ENCODE data around the gene RSKR.

GRCh38 chr17:28615260-28615940, 1.4 kb upstream of the RSKR start:
- TF ChIP-seq CTCF (conservative IDR thresholded peaks at IDR 0.05; ENCODE audit: low read depth in 2 of 2) (no peak), EZH2 (IDR thresholded peaks at IDR 0.05; ENCODE audit: low read depth, unreplicated experiment) (no peak), ETS1 (IDR thresholded peaks at IDR 0.05) (no peak), NANOG (IDR thresholded peaks at IDR 0.05; ENCODE audit: borderline replicate concordance) (no peak), CREB1 (CRISPR knock-in tag; IDR thresholded peaks at IDR 0.05; ENCODE audit: low read depth) (no peak), POLR2AphosphoS5 (IDR thresholded peaks at IDR 0.05; ENCODE audit: low read depth) (no peak), STAT1 (IDR thresholded peaks at IDR 0.05; ENCODE audit: unreplicated experiment) (no peak), JUNB (IDR thresholded peaks at IDR 0.05; ENCODE audit: unreplicated experiment) (no peak), REST (IDR thresholded peaks at IDR 0.05; ENCODE audit: unreplicated experiment) (no peak), EZH2phosphoT487 (IDR thresholded peaks at IDR 0.05; ENCODE audit: unreplicated experiment) (no peak), ZNF462 (CRISPR knock-in tag; IDR thresholded peaks at IDR 0.05) (no peak)
